LNCaP clone FGC (cell line): Measurements from ENCODE around the gene LRRC8B.
A peak's percentile ranks its signal among the peaks of the same experiment; 100 is the strongest.
"Not testable (repeated sequence)": the region's sequence is repeated elsewhere in the genome, so short reads cannot be mapped to it uniquely, and the experiment has no call there.

Experiments
- DNase-seq: peaks from one replicate; pipeline ENCODE4 v3.0.0-alpha.2; 2011; ENCODE audit warnings: low read depth
- H3K4me3 ChIP-seq: 2 replicates; pipeline ENCODE4 v1.5.1; 2011; ENCODE audit warnings: mild to moderate bottlenecking, low read depth, low read length, control low read depth
- TF ChIP-seq, protein P1 (sequence below): IDR thresholded peaks from 2 replicates; pipeline ENCODE4 v1.5.1; 2012; ENCODE audit warnings: mild to moderate bottlenecking; ENCODE audit not compliant: control insufficient read depth, insufficient read depth; ENCODE audit errors: extremely low read depth

The LRRC8B gene

DNA sequence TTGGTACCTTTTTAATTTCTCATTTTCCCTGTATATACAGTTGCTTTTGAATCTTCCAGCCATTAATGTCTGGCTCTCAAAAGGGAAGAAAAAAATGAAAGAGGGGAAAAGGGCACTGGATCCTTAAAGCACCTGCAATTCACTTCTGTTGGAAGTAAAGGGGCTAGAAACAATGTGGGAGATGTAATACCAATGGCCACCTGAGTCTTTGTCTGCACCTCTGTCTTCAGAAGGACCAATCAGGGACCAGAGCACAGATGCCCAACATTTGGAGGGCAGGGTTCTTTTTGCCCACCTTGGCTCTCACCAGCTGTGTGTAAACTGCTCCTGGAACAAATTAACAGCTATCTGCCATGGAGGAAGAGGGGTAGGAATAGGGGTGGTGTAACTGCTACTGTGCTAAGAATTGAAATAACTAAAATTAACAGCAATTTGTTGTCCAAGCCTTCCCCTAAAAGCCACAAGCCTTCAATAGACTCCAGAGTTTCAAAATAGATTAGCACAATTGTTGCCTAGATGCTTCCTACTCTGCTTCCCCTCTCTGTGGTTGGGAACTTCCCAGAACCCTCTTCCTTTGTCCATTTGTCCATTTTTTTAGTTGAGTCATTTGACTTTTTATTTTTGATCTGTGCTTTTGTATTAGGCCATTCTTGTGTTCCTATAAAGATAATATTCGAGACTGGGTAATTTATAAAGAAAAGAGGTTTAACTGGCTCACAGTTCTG lies 11.5 kb upstream of the LRRC8B start:
- TF ChIP-seq, protein P1, sequence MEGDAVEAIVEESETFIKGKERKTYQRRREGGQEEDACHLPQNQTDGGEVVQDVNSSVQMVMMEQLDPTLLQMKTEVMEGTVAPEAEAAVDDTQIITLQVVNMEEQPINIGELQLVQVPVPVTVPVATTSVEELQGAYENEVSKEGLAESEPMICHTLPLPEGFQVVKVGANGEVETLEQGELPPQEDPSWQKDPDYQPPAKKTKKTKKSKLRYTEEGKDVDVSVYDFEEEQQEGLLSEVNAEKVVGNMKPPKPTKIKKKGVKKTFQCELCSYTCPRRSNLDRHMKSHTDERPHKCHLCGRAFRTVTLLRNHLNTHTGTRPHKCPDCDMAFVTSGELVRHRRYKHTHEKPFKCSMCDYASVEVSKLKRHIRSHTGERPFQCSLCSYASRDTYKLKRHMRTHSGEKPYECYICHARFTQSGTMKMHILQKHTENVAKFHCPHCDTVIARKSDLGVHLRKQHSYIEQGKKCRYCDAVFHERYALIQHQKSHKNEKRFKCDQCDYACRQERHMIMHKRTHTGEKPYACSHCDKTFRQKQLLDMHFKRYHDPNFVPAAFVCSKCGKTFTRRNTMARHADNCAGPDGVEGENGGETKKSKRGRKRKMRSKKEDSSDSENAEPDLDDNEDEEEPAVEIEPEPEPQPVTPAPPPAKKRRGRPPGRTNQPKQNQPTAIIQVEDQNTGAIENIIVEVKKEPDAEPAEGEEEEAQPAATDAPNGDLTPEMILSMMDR = no peak
- no peak for DNase-seq

DNA sequence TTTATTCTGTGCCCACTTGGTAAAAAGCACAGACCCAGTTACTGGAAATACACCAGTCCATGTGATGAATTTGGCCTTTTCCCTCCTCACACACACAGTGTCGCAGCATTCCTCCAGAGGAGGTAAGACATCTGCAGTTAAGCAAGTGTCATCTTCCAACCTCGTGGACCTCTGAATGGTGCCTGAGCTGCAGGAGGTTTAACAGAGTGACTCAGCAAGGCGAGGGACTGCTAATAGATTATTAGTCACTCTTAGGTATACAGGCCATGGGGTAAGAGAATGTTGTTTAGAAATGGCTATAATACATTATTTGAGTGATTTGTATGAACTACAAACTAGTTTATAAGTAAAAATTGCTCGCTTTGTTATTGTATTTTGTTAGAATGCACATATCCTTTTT lies 8.6 kb upstream of the LRRC8B start:
- TF ChIP-seq, protein P1 = no peak
- no peak for DNase-seq
- no peak overlapping the region for H3K4me3 ChIP-seq

More for the DNA sequence above, 11.5 kb upstream of the LRRC8B start:
- no peak overlapping the region for H3K4me3 ChIP-seq

DNA sequence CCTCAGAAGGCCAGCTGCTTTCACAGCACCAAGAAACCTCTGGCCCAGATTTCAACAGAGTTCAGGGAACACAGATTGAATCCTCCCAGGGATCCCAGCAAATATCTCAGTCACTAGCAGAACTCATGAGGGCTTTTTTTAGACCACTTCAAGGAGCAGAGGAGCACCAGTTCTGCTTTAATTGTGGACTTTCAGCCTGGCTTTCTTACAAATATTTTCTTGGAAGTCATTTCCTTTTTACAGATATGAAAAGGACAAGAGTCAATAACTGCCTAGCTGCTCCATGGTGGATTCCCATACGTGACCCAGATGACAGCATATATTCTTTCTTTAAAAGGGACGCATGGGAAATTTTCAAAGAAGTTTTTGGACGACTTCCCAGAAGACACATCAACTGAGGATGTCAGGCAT lies 6.4 kb upstream of the LRRC8B start:
- no peak for DNase-seq
- TF ChIP-seq, protein P1 = no peak
- no peak overlapping the region for H3K4me3 ChIP-seq

DNA sequence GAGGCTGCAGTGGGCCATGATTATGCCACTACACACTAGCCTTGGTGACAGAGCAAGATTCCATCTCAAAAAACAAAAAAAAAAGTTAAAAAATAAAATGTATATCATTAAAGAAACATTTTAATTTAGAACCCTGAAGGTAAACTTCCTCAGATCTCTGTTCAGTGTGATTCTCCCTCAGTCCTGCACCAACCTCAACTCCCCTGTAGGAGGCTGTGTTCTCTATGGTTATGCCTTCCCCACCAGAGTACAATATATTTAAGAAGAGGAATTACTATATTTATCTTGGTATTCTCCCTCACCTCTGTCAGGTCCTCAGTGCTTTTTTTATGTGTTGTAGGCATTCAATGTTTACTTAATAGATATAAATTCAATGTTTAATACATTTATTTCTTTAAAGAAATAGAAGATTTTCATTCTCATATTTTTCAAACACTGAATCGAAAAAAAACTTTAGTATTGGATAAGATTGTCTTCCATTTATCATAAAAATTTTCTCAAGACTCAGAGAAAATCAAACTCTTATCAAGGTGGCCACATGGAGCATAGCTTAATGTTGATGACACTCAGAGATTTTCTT lies 4.8 kb upstream of the LRRC8B start:
- H3K4me3 ChIP-seq = no peak overlapping the region
- TF ChIP-seq, protein P1 = peak; percentile 57
- DNase-seq = no peak

DNA sequence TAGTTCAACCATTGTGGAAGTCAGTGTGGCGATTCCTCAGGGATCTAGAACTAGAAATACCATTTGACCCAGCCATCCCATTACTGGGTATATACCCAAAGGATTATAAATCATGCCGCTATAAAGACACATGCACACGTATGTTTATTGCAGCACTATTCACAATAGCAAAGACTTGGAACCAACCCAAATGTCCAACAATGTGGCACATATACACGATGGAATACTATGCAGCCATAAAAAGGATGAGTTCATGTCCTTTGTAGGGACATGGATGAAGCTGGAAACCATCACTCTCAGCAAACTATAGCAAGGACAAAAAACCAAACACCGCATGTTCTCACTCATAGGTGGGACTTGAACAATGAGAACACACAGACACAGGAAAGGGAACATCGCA lies 2.7 kb upstream of the LRRC8B start:
- not testable (repeated sequence) for H3K4me3 ChIP-seq, DNase-seq

DNA sequence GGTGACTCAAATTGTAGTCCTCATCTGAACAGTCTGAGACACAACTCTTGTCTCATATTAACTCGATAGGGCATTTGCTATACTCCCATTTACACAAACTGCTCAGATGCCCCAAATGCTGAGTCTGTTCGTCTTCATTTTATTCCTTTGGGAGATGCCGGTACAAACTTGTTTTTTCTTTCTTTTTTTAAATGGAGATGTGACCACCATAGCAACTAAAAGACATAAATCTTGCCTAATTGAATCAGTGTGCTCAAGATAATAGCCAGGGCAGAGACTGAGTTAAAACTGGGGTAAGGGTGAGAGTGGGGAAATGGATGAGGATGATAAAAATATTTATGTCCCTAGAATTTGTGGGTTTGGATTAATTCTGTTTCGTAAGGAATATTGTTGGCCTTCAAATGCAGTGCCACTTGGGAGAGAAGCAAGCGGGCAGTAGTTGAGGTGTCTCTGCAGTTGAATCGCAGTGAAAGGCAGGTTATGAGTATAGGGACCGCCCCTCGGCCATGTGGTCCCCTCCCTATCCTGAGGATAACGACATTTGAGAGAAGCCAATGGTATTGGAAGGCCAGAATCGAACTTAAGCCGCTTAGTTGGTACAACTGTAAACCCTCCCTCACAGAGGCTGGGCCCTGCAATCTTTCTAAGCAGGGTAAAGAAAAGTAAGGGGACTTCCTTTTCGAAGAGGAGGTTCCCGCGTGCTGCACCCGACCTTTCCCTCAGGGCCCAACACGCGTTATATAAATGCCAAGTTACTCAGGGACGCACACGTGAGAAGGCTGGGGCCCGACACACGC lies 859 bp upstream of the LRRC8B start:
- DNase-seq = no peak
- TF ChIP-seq, protein P1 = no peak
- H3K4me3 ChIP-seq = peak overlapping the region; percentile 90

DNA sequence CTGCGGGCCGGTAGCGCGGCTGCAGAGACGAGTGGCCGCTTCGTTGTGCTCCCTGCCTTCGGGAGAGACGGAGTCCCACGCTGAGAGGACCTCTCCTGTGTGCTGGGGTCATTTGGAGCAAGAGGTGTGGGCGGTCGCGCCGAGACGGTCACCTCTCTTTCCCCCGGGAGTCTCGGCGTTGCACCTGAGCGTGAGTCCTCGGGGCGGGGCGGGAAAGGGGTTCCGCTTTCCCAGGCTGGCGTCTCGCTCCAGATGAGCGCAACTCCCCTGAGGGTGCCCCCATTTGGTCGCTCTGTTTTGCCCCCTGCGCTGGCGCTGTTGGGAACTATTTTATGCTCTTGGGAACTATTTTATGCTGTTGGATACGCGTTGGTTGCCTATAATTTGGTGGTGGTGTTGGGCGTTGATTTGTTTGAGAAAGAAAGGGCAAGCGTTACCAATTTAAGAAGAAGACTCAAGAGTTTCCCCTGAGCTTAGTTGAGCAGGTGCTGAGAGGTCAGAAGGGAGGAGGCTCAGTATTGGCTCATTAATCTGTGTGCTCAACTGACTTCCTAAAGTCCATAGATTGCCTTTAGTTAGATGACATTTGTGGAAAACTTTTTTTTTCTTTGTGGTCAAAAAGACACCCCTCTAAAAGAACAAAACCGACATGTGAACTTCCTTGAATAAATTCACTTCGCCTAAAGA lies 683 bp downstream of the LRRC8B start:
- peak overlapping the region; percentile 90 for H3K4me3 ChIP-seq
- DNase-seq = no peak
- TF ChIP-seq, protein P1 = no peak
